Measurements from ENCODE around the gene SFXN5.

SFXN5 gene

DNA sequence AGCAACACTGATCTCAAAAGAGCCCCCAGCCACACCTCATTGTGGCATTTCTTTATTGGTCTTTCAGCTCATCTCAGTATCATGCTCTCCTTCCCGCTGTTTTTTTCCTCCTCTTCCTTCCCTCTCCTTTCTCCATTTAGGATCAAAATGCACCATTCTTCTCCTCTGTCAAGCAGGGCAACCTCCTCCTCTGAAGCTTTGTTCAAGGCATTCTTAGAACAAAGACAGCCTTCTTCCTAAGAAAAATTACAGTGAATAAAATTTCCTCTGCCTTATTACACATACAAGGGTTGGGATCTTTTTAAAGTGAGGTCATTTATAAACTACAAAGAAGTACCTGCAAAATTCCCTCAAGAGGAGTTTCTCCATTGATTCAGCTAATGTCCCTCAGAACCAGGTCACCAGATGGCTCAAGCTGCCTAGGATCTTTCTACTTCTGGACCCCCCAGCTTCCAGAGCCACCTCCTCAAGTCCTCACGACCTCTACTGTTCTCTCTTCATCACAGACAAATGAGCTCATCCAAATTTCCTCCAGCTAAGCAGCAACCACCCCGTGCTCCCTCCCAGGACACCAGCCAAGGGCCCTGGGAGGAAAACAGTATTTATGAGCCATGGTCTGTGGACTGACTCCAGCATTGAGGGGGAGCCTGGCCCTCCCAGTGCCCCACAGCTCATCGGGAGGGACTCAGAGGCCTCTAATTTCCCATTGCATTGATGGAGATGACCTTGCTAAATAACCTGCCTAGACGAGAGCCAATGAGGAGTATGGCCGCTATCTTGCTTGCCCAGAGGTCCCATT lies 18.0 kb downstream of the SFXN5 start:
- H3K4me1 ChIP-seq (ENCODE audit: control insufficient read depth in 1 of 2, insufficient read depth in 2 of 2, low read length in 2 of 2), result no peaks in the 10 kb centered on the region
- no peak overlapping the region for H3K9ac ChIP-seq (ENCODE audit: low read depth in 1 of 2, low read length in 2 of 2)

DNA sequence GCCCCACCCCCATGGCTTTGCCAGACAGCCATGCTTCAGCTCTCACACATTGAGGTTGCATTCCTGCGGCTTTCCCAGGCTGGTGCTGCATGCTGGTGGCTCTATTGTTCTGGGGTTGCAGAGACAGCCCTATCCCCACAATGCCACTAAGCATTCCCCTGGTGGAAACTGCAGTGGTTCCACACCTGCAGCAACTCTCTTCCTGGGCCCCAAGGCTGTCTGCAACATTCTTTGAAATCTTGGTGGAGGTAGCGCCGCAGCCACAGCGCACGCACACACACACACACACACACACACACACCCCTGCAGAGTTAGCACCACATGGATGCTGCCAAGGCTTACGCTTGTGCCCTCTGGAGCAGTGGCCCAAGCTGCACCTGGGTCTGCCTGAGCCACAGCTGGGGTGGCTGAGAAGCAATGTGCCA lies 21.4 kb downstream of the SFXN5 start:
- Histone ChIP-seq H3K27me3 (ENCODE audit: control insufficient read depth in 1 of 2, insufficient read depth in 2 of 2, low read length in 2 of 2) (no peaks in the 10 kb centered on the region), H3K9me3 (ENCODE audit: control insufficient read depth in 1 of 2, low read length in 2 of 2) (no peaks in the 10 kb centered on the region), H3K4me1 (ENCODE audit: control insufficient read depth in 1 of 2, insufficient read depth in 2 of 2, low read length in 2 of 2) (no peaks in the 10 kb centered on the region), H3K4me3 (ENCODE audit: low read depth in 1 of 2, low read length in 2 of 2) (no peak overlapping the region), H3K36me3 (ENCODE audit: control insufficient read depth in 1 of 2, insufficient read depth in 2 of 2, low read length in 2 of 2) (peaks cover 0 to 11% of the 10 kb centered on the region in 2 donors), H3K9ac (ENCODE audit: low read depth in 1 of 2, low read length in 2 of 2) (no peak overlapping the region), H3K27ac (ENCODE audit: low read depth, low read length) (no peak overlapping the region)

More for the DNA sequence above, 18.0 kb downstream of the SFXN5 start:
- H3K9me3 ChIP-seq (ENCODE audit: control insufficient read depth in 1 of 2, low read length in 2 of 2), result peaks cover 0 to 7% of the 10 kb centered on the region in 2 donors
- no peaks in the 10 kb centered on the region for H3K27me3 ChIP-seq (ENCODE audit: control insufficient read depth in 1 of 2, insufficient read depth in 2 of 2, low read length in 2 of 2)
- H3K27ac ChIP-seq (ENCODE audit: low read depth, low read length), result no peak overlapping the region
- H3K36me3 ChIP-seq (ENCODE audit: control insufficient read depth in 1 of 2, insufficient read depth in 2 of 2, low read length in 2 of 2), result peaks cover 8 to 17% of the 10 kb centered on the region in 2 donors
- H3K4me3 ChIP-seq (ENCODE audit: low read depth in 1 of 2, low read length in 2 of 2), result no peak overlapping the region

DNA sequence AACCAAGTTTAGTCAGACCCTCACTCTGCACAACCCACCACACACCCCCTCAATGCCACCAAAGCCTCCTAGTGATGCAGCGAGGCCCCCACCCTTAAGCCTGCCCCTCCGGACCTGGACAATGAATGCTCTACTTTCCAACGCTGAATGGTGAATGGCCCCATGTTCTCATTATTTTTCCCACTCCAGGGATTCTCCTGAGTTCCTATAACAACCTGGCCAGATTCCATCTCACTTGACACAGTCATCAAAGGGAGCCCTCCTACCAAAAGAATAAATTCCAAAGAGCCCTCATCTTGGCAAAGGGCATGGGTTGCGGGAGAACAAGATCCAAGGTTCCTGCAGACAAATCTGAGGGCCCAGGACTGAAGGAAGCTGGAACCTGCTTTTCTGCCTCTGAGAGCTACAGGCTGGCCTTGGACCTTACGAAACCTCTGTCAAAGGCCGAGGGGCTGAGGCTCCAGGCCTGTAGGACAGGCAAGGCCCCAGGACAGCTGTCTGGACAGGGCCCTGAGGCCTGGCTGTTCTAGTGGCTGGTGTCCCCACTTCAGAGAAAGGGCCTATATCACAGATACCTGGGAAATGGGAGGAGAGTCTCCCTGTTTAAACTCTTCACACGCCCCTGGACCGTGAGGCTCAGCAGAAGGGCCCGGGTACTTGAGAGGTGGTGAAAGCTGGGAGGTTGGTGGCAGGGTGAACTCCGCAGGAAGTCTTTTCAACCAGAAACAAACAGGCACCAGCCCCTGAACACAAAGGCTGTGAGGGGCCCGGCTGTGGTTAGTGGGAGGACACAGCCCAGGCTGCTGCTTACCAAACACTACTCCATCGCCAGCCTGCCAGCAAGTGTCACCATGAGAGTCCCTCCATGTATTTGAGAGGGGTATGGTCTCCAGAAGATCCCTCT lies 27.3 kb downstream of the SFXN5 start:
- Histone ChIP-seq H3K4me3 (ENCODE audit: low read depth in 1 of 2, low read length in 2 of 2) (no peak overlapping the region), H3K27ac (ENCODE audit: low read depth, low read length) (no peak overlapping the region), H3K36me3 (ENCODE audit: control insufficient read depth in 1 of 2, insufficient read depth in 2 of 2, low read length in 2 of 2) (peaks cover 0 to 5% of the 10 kb centered on the region in 2 donors), H3K9me3 (ENCODE audit: control insufficient read depth in 1 of 2, low read length in 2 of 2) (no peaks in the 10 kb centered on the region), H3K27me3 (ENCODE audit: control insufficient read depth in 1 of 2, insufficient read depth in 2 of 2, low read length in 2 of 2) (no peaks in the 10 kb centered on the region), H3K9ac (ENCODE audit: low read depth in 1 of 2, low read length in 2 of 2) (no peak overlapping the region), H3K4me1 (ENCODE audit: control insufficient read depth in 1 of 2, insufficient read depth in 2 of 2, low read length in 2 of 2) (no peaks in the 10 kb centered on the region)

DNA sequence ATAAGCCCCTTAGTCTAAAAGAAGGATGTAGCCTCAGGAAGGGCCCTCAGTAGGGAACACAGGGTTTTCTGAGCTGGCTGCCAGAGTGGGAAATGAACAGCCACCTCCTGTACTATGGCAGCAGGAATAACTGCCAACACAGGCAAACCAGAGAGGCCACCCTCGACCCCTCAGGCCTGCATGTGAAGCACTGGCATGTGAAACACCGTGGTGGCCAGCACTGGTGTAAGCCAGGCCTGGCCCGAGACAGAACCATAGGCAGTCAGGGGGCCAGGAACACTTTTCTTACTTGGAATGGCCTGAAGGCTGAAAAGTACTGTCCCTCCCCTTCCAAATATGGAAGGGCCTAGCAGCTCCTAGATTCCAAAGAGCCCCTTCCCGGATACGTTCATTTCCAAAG lies 28.2 kb downstream of the SFXN5 start:
- Histone ChIP-seq H3K9me3 (ENCODE audit: control insufficient read depth in 1 of 2, low read length in 2 of 2) (no peaks in the 10 kb centered on the region), H3K9ac (ENCODE audit: low read depth in 1 of 2, low read length in 2 of 2) (no peak overlapping the region), H3K4me1 (ENCODE audit: control insufficient read depth in 1 of 2, insufficient read depth in 2 of 2, low read length in 2 of 2) (no peaks in the 10 kb centered on the region), H3K27me3 (ENCODE audit: control insufficient read depth in 1 of 2, insufficient read depth in 2 of 2, low read length in 2 of 2) (no peaks in the 10 kb centered on the region), H3K4me3 (ENCODE audit: low read depth in 1 of 2, low read length in 2 of 2) (no peak overlapping the region), H3K27ac (ENCODE audit: low read depth, low read length) (no peak overlapping the region), H3K36me3 (ENCODE audit: control insufficient read depth in 1 of 2, insufficient read depth in 2 of 2, low read length in 2 of 2) (peaks cover 0 to 5% of the 10 kb centered on the region in 2 donors)

GRCh38 chr2:73037947-73038585 lies 33.4 kb downstream of the SFXN5 start:
- Histone ChIP-seq H3K9ac (ENCODE audit: low read depth in 1 of 2, low read length in 2 of 2) (no peak overlapping the region), H3K27me3 (ENCODE audit: control insufficient read depth in 1 of 2, insufficient read depth in 2 of 2, low read length in 2 of 2) (no peaks in the 10 kb centered on the region), H3K9me3 (ENCODE audit: control insufficient read depth in 1 of 2, low read length in 2 of 2) (no peaks in the 10 kb centered on the region), H3K27ac (ENCODE audit: low read depth, low read length) (no peak overlapping the region), H3K4me1 (ENCODE audit: control insufficient read depth in 1 of 2, insufficient read depth in 2 of 2, low read length in 2 of 2) (no peaks in the 10 kb centered on the region), H3K4me3 (ENCODE audit: low read depth in 1 of 2, low read length in 2 of 2) (no peak overlapping the region), H3K36me3 (ENCODE audit: control insufficient read depth in 1 of 2, insufficient read depth in 2 of 2, low read length in 2 of 2) (peaks cover 0 to 10% of the 10 kb centered on the region in 2 donors)

- peaks cover 0 to 10% of the 10 kb centered on the region in 2 donors for H3K36me3 ChIP-seq (ENCODE audit: control insufficient read depth in 1 of 2, insufficient read depth in 2 of 2, low read length in 2 of 2)
- no peaks in the 10 kb centered on the region for H3K27me3 ChIP-seq (ENCODE audit: control insufficient read depth in 1 of 2, insufficient read depth in 2 of 2, low read length in 2 of 2)
- peaks cover 7 to 11% of the 10 kb centered on the region in 2 donors for H3K4me1 ChIP-seq (ENCODE audit: control insufficient read depth in 1 of 2, insufficient read depth in 2 of 2, low read length in 2 of 2)
- H3K27ac ChIP-seq (ENCODE audit: low read depth, low read length), result no peak overlapping the region
- no peak overlapping the region for H3K4me3 ChIP-seq (ENCODE audit: low read depth in 1 of 2, low read length in 2 of 2)
- no peaks in the 10 kb centered on the region for H3K9me3 ChIP-seq (ENCODE audit: control insufficient read depth in 1 of 2, low read length in 2 of 2)
- no peak overlapping the region for H3K9ac ChIP-seq (ENCODE audit: low read depth in 1 of 2, low read length in 2 of 2)
These were observed 34.7 kb downstream of the SFXN5 start for GRCh38 chr2:73036766-73037165.

DNA sequence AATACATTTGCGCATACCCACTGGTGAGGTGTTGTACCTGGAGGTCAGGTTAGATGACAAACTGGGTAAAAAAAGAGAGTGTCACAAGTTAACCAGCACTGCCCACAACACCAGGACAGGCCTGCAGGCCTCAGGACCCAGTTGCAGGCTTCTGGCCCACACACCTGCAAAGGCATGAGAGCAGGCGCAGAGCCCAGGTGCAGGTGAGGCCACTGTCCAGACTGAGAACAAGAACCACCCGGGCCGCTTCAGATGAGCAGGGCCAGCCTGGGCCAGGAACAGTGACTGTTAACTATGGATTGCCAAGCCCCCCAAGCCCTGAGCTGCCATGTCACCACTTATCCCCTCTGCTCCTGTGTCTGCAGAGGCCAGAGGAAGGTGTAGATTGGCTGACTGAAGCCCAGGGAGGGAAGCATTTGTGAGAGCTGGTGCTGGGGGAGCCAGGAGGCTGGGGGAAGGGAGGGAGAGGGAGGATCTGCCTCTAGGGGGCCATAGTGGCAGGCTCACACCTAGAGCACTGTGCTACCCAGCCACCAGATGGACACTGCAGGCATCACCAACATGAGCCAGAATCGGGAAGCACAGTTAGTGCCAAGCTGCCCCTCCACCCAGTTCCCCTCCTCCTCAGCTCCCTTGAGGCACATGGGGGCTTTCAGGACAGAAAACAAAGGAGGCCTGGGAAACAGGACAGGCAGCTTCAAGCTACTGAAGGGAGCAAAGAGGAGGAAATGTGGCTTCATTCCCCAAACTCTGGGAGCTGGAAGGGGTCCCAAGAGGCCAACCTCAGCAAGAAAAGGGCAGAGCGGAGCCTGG lies 35.4 kb downstream of the SFXN5 start:
- peaks cover 0 to 10% of the 10 kb centered on the region in 2 donors for H3K36me3 ChIP-seq (ENCODE audit: control insufficient read depth in 1 of 2, insufficient read depth in 2 of 2, low read length in 2 of 2)
- peaks cover 13 to 18% of the 10 kb centered on the region in 2 donors for H3K4me1 ChIP-seq (ENCODE audit: control insufficient read depth in 1 of 2, insufficient read depth in 2 of 2, low read length in 2 of 2)
- H3K9me3 ChIP-seq (ENCODE audit: control insufficient read depth in 1 of 2, low read length in 2 of 2), result no peaks in the 10 kb centered on the region
- H3K4me3 ChIP-seq (ENCODE audit: low read depth in 1 of 2, low read length in 2 of 2), result no peak overlapping the region
- H3K9ac ChIP-seq (ENCODE audit: low read depth in 1 of 2, low read length in 2 of 2), result no peak overlapping the region
- no peaks in the 10 kb centered on the region for H3K27me3 ChIP-seq (ENCODE audit: control insufficient read depth in 1 of 2, insufficient read depth in 2 of 2, low read length in 2 of 2)
- H3K27ac ChIP-seq (ENCODE audit: low read depth, low read length), result no peak overlapping the region

GRCh38 chr2:73034661-73035375 lies 36.7 kb downstream of the SFXN5 start:
- H3K9me3 ChIP-seq (ENCODE audit: control insufficient read depth in 1 of 2, low read length in 2 of 2), result no peaks in the 10 kb centered on the region
- H3K36me3 ChIP-seq (ENCODE audit: control insufficient read depth in 1 of 2, insufficient read depth in 2 of 2, low read length in 2 of 2), result peaks cover 0 to 4% of the 10 kb centered on the region in 2 donors
- H3K27me3 ChIP-seq (ENCODE audit: control insufficient read depth in 1 of 2, insufficient read depth in 2 of 2, low read length in 2 of 2), result no peaks in the 10 kb centered on the region
- no peak overlapping the region for H3K9ac ChIP-seq (ENCODE audit: low read depth in 1 of 2, low read length in 2 of 2)
- H3K27ac ChIP-seq (ENCODE audit: low read depth, low read length), result no peak overlapping the region
- H3K4me3 ChIP-seq (ENCODE audit: low read depth in 1 of 2, low read length in 2 of 2), result no peak overlapping the region
- H3K4me1 ChIP-seq (ENCODE audit: control insufficient read depth in 1 of 2, insufficient read depth in 2 of 2, low read length in 2 of 2), result peaks cover 14 to 20% of the 10 kb centered on the region in 2 donors

- Histone ChIP-seq H3K4me3 (ENCODE audit: low read depth in 1 of 2, low read length in 2 of 2) (no peak overlapping the region), H3K9me3 (ENCODE audit: control insufficient read depth in 1 of 2, low read length in 2 of 2) (no peaks in the 10 kb centered on the region), H3K36me3 (ENCODE audit: control insufficient read depth in 1 of 2, insufficient read depth in 2 of 2, low read length in 2 of 2) (peaks cover 0 to 4% of the 10 kb centered on the region in 2 donors), H3K9ac (ENCODE audit: low read depth in 1 of 2, low read length in 2 of 2) (no peak overlapping the region), H3K27ac (ENCODE audit: low read depth, low read length) (no peak overlapping the region), H3K4me1 (ENCODE audit: control insufficient read depth in 1 of 2, insufficient read depth in 2 of 2, low read length in 2 of 2) (peaks cover 14 to 20% of the 10 kb centered on the region in 2 donors), H3K27me3 (ENCODE audit: control insufficient read depth in 1 of 2, insufficient read depth in 2 of 2, low read length in 2 of 2) (no peaks in the 10 kb centered on the region)
These were observed 37.6 kb downstream of the SFXN5 start for GRCh38 chr2:73033766-73034381.
